ENCODE measurements around the gene BEST4. TPM values are rescaled to one million over a fixed set of nuclear protein-coding genes. Genes with fewer than 3 reads are reported as not detected.
"Not testable (repeated sequence)": the region's sequence is repeated elsewhere in the genome, so short reads cannot be mapped to it uniquely, and the experiment has no call there.

Gene BEST4
- total RNA-seq, 1 donor from 2014 or later = 0.91 TPM

- no peak for DNase-seq (ENCODE audit: low spot score)
- no peaks in the 10 kb centered on the region for H3K36me3 Mint-ChIP-seq (ENCODE audit: low read depth)
- intact Hi-C loops (cut with micrococcal nuclease) = no loop called here
- H3K9me3 Mint-ChIP-seq = no peaks in the 10 kb centered on the region
- H3K4me3 Mint-ChIP-seq (ENCODE audit: low read depth) = no peak overlapping the region
- H3K27me3 Mint-ChIP-seq (ENCODE audit: low read depth) = no peaks in the 10 kb centered on the region
- no peaks in the 10 kb centered on the region for H3K4me1 Mint-ChIP-seq (ENCODE audit: low read depth)
- H3K27ac Mint-ChIP-seq = no peak overlapping the region
These were observed 38.6 kb upstream of the BEST4 start for GRCh38 chr1:44826375-44827196.

- peaks cover 14% of the 10 kb centered on the region for H3K4me1 Mint-ChIP-seq (ENCODE audit: low read depth)
- intact Hi-C loops (cut with micrococcal nuclease) = loop anchor here (5.0 kb wide), 2 partner anchors 37 to 188 kb away; partner anchors contain the start of genes BEST4, HECTD3 and UROD
These were observed 36.4 kb upstream of the BEST4 start for GRCh38 chr1:44824392-44824791.

GRCh38 chr1:44822981-44823451, 35.0 kb upstream of the BEST4 start:
- intact Hi-C loops (cut with micrococcal nuclease) = loop anchor here (5.0 kb wide), 2 partner anchors 36 to 189 kb away; partner anchors contain the start of genes BEST4, HECTD3 and UROD
- peaks cover 3% of the 10 kb centered on the region for H3K36me3 Mint-ChIP-seq (ENCODE audit: low read depth)
- no peak for DNase-seq (ENCODE audit: low spot score)
- H3K27me3 Mint-ChIP-seq (ENCODE audit: low read depth) = no peaks in the 10 kb centered on the region
- peaks cover 22% of the 10 kb centered on the region for H3K4me1 Mint-ChIP-seq (ENCODE audit: low read depth)
- H3K27ac Mint-ChIP-seq = no peak overlapping the region
- H3K4me3 Mint-ChIP-seq (ENCODE audit: low read depth) = no peak overlapping the region
- no peaks in the 10 kb centered on the region for H3K9me3 Mint-ChIP-seq

More at GRCh38 chr1:44824392-44824791, 36.4 kb upstream of the BEST4 start:
- DNase-seq (ENCODE audit: low spot score); H3K27ac Mint-ChIP-seq; H3K9me3 Mint-ChIP-seq; H3K27me3 Mint-ChIP-seq (ENCODE audit: low read depth); H3K4me3 Mint-ChIP-seq (ENCODE audit: low read depth); H3K36me3 Mint-ChIP-seq (ENCODE audit: low read depth): not testable (repeated sequence)

GRCh38 chr1:44822131-44822701, 34.2 kb upstream of the BEST4 start:
- no peak for DNase-seq (ENCODE audit: low spot score)
- Mint-ChIP-seq H3K36me3 (ENCODE audit: low read depth) (peaks cover 9% of the 10 kb centered on the region), H3K4me3 (ENCODE audit: low read depth) (no peak overlapping the region), H3K27me3 (ENCODE audit: low read depth) (no peaks in the 10 kb centered on the region), H3K27ac (no peak overlapping the region), H3K4me1 (ENCODE audit: low read depth) (peaks cover 27% of the 10 kb centered on the region), H3K9me3 (no peaks in the 10 kb centered on the region)
- intact Hi-C loops (cut with micrococcal nuclease) = loop anchor here (5.0 kb wide), 2 partner anchors 35 to 190 kb away; partner anchors contain the start of genes BEST4, HECTD3 and UROD

GRCh38 chr1:44821240-44821715, 33.3 kb upstream of the BEST4 start:
- DNase-seq (ENCODE audit: low spot score) = no peak
- Mint-ChIP-seq H3K4me1 (ENCODE audit: low read depth) (peaks cover 28% of the 10 kb centered on the region), H3K36me3 (ENCODE audit: low read depth) (peaks cover 14% of the 10 kb centered on the region), H3K27me3 (ENCODE audit: low read depth) (no peaks in the 10 kb centered on the region), H3K9me3 (no peaks in the 10 kb centered on the region), H3K27ac (peak overlapping the region; percentile 98), H3K4me3 (ENCODE audit: low read depth) (peak overlapping the region; percentile 88)
- intact Hi-C loops (cut with micrococcal nuclease) = loop anchor here (5.0 kb wide), 2 partner anchors 34 to 191 kb away; partner anchors contain the start of genes BEST4, HECTD3 and UROD

DNA sequence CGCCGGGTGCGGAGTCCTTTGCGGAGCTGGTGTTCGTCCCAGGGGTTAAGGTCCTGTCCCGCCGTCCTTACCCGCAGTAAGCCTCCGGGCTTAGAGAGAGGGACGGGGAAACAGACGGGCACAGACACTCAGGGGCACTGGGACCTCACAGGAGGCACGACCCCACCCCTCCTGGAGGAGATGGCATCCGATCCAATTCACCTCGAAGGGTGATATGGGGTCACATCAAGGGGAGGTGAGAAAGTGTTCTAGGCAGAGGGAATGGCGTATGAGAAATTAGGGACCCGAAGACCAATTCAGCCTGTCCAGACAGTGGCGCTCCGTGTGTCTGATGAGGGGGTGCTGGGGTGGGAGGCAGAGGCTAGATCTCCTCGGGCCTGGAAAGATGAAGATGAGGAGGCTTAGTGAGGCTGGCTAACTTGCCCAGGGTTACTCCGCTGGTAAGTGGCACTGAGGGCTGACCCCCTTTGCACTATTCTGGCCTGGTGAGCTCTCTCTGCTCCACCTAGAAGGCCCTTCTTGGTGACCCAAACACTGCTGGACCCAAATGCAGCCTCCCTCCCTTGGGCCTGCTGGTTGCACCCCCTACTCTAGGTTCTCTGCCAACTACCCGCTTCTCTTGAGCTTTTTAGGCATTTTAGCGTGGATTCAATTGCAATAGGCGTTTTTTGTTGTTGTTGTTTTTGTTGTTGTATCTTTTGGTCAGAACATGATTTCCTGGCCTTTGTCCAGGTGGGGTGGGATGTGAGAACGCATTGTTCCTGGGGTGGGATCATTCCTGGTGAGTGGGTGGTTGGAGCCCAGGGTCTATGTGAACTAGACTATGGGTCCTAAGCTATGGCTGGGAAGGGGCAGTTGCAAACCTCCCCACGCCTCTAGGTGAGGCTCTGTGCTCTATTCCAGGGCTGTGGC, 32.6 kb upstream of the BEST4 start:
- Mint-ChIP-seq H3K27ac (peak overlapping the region; percentile 98), H3K4me3 (ENCODE audit: low read depth) (peak overlapping the region; percentile 88), H3K4me1 (ENCODE audit: low read depth) (peaks cover 28% of the 10 kb centered on the region), H3K27me3 (ENCODE audit: low read depth) (no peaks in the 10 kb centered on the region), H3K36me3 (ENCODE audit: low read depth) (peaks cover 18% of the 10 kb centered on the region), H3K9me3 (no peaks in the 10 kb centered on the region)
- no peak for DNase-seq (ENCODE audit: low spot score)
- intact Hi-C loops (cut with micrococcal nuclease) = loop anchor here (1.0 to 5.0 kb wide), 4 partner anchors 13 to 192 kb away; partner anchors contain the start of genes BEST4, DYNLT4, HECTD3 and RNU5D-1

DNA sequence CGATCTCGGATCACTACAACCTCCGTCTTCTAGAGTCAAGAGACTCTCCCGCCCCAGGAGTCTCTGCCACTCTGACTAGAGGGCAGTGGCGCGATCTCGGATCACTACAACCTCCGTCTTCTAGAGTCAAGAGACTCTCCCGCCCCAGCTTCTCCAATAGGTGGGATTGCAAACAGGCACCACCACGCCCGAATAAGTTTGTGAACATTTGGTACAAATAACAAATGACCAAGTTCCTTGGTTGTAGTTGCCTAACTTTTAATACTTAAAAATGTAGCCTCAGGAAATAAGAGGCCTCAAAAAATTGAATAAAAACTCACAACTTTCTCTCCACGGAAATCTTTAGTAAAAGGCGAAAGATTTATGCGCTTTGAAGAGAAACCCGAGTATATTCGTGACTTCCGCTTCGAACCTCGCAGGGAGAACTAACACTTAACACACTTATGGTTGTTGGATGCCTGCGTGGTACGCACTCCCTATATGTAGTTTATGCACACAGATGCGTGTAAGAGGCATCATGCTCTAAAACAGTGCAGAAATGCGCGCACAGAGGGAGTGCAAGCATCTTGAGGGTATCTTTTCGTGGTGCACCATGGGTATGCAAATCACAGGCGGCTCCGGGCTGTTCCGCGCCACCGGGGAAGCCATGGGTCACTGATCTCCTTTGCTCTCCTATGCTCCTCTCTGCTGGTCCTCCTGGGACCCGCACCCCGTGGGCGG, 31.8 kb upstream of the BEST4 start:
- DNase-seq (ENCODE audit: low spot score) = peak; percentile 84
- intact Hi-C loops (cut with micrococcal nuclease) = loop anchor here (1.0 to 5.0 kb wide), 4 partner anchors 12 to 193 kb away; partner anchors contain the start of genes BEST4, DYNLT4, HECTD3 and RNU5D-1
- Mint-ChIP-seq H3K4me1 (ENCODE audit: low read depth) (peaks cover 35% of the 10 kb centered on the region), H3K27me3 (ENCODE audit: low read depth) (no peaks in the 10 kb centered on the region), H3K27ac (peak overlapping the region; percentile 98), H3K9me3 (no peaks in the 10 kb centered on the region), H3K4me3 (ENCODE audit: low read depth) (peak overlapping the region; percentile 88), H3K36me3 (ENCODE audit: low read depth) (peaks cover 26% of the 10 kb centered on the region)

DNA sequence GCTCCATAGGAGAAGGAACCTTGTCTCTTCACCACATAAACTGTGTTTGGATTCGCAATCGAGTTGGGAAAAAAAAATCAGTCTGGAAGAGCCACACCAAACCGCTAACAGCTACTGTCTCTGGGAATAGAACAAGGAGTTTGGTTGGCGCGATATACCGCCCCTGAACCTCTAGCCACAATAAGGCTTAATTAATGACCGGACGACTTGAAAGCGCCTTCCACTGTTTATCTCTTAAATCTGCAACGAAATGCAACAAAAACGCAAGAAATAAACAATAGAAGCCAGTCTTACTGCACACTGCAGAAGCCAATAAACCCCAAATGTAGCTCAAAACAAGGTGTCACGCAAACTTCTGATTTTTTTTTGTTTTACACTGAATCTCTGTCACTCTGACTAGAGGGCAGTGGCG, 31.2 kb upstream of the BEST4 start:
- H3K27me3 Mint-ChIP-seq (ENCODE audit: low read depth) = no peaks in the 10 kb centered on the region
- intact Hi-C loops (cut with micrococcal nuclease) = no loop called here
- no peaks in the 10 kb centered on the region for H3K9me3 Mint-ChIP-seq
- H3K27ac Mint-ChIP-seq = peak overlapping the region; percentile 98
- peaks cover 36% of the 10 kb centered on the region for H3K4me1 Mint-ChIP-seq (ENCODE audit: low read depth)
- H3K36me3 Mint-ChIP-seq (ENCODE audit: low read depth) = peaks cover 31% of the 10 kb centered on the region
- peak overlapping the region; percentile 88 for H3K4me3 Mint-ChIP-seq (ENCODE audit: low read depth)
- no peak for DNase-seq (ENCODE audit: low spot score)

- no peak for DNase-seq (ENCODE audit: low spot score)
- Mint-ChIP-seq H3K27me3 (ENCODE audit: low read depth) (no peaks in the 10 kb centered on the region), H3K4me3 (ENCODE audit: low read depth) (peak overlapping the region; percentile 78), H3K36me3 (ENCODE audit: low read depth) (peaks cover 38% of the 10 kb centered on the region), H3K4me1 (ENCODE audit: low read depth) (peaks cover 39% of the 10 kb centered on the region), H3K27ac (peak overlapping the region; percentile 83), H3K9me3 (no peaks in the 10 kb centered on the region)
- intact Hi-C loops (cut with micrococcal nuclease) = no loop called here
These were observed 30.0 kb upstream of the BEST4 start for GRCh38 chr1:44817771-44818495.

DNA sequence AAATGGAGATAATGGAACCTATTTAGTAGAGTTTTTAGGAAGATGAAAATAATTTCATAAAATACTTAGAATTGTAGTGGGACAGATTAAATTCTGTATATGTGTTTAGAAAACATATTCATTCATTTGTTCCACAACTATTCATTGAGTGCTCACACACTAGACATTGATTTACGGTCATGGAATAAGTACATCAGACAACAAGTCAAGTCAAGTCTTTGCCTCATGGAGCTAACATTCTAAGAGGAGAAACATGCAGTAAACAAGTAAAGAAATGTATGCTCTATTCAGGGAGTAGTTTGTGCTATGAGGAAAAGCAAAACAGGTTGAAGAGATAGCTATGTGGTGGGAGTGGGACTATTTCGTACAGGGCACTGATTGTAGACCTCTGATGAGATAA, 29.3 kb upstream of the BEST4 start:
- H3K27ac Mint-ChIP-seq = peak overlapping the region; percentile 17
- no peak for DNase-seq (ENCODE audit: low spot score)
- peaks cover 41% of the 10 kb centered on the region for H3K36me3 Mint-ChIP-seq (ENCODE audit: low read depth)
- peaks cover 39% of the 10 kb centered on the region for H3K4me1 Mint-ChIP-seq (ENCODE audit: low read depth)
- H3K9me3 Mint-ChIP-seq = no peaks in the 10 kb centered on the region
- intact Hi-C loops (cut with micrococcal nuclease) = no loop called here
- H3K27me3 Mint-ChIP-seq (ENCODE audit: low read depth) = no peaks in the 10 kb centered on the region
- peak overlapping the region; percentile 20 for H3K4me3 Mint-ChIP-seq (ENCODE audit: low read depth)

- Mint-ChIP-seq H3K4me1 (ENCODE audit: low read depth) (peaks cover 49% of the 10 kb centered on the region), H3K4me3 (ENCODE audit: low read depth) (peak overlapping the region; percentile 90), H3K36me3 (ENCODE audit: low read depth) (peaks cover 54% of the 10 kb centered on the region), H3K27ac (peak overlapping the region; percentile 18)
- intact Hi-C loops (cut with micrococcal nuclease); DNase-seq (ENCODE audit: low spot score); H3K9me3 Mint-ChIP-seq; H3K27me3 Mint-ChIP-seq (ENCODE audit: low read depth): not testable (repeated sequence)
These were observed 28.0 kb upstream of the BEST4 start for GRCh38 chr1:44815926-44816325.

Data from activated T-helper 2 cell treated with anti-CD3 and anti-CD28 coated beads, Interferon-gamma antibody, Interleukin-2, Interleukin-4, amounts not matched to agents 10 μg/mL and 5 μg/mL and 100 μg/mL, durations not matched to agents 14 hours and 24 hours and 36 hours (primary cell).